Omental fat pad (tissue), 4 donors: ENCODE data around the gene TAF12. TPM values are rescaled to one million over a fixed set of nuclear protein-coding genes. Genes with fewer than 3 reads are reported as not detected.
A peak's percentile ranks its signal among the peaks of the same experiment; 100 is the strongest.
"Not testable (repeated sequence)": the region's sequence is repeated elsewhere in the genome, so short reads cannot be mapped to it uniquely, and the experiment has no call there.

Experiments
- ATAC-seq: fragments of 150-250 bp; one replicate; pipeline ENCODE4 v1.9.1; 2016; ENCODE audit warnings: mild to moderate bottlenecking, moderate library complexity; ENCODE audit not compliant: low FRiP score
- DNase-seq: peaks from one replicate; pipeline ENCODE4 v3.0.0-alpha.2; 2019; ENCODE audit warnings: low spot score
- total RNA-seq, 4 donors: library from RNA; depleted of rRNA; stranded (reverse); fragments of >200 nt; gene quantifications; one replicate each; pipeline ENCODE4 v1.1.0, GENCODE V29; 2016
- TF ChIP-seq, protein P1 (sequence below), 3 donors: fragments of 450-650 bp; IDR thresholded peaks; one replicate each; pipeline ENCODE4 v1.5.1; 2016 to 2017; ENCODE audit warnings: antibody characterized with exemption in 3 of 3, mild to moderate bottlenecking in 3 of 3, moderate library complexity in 2 of 3

TAF12 gene
- total RNA-seq, 4 donors from 2014 or later = 15.0 to 22.5 (median 19.6) TPM

DNA sequence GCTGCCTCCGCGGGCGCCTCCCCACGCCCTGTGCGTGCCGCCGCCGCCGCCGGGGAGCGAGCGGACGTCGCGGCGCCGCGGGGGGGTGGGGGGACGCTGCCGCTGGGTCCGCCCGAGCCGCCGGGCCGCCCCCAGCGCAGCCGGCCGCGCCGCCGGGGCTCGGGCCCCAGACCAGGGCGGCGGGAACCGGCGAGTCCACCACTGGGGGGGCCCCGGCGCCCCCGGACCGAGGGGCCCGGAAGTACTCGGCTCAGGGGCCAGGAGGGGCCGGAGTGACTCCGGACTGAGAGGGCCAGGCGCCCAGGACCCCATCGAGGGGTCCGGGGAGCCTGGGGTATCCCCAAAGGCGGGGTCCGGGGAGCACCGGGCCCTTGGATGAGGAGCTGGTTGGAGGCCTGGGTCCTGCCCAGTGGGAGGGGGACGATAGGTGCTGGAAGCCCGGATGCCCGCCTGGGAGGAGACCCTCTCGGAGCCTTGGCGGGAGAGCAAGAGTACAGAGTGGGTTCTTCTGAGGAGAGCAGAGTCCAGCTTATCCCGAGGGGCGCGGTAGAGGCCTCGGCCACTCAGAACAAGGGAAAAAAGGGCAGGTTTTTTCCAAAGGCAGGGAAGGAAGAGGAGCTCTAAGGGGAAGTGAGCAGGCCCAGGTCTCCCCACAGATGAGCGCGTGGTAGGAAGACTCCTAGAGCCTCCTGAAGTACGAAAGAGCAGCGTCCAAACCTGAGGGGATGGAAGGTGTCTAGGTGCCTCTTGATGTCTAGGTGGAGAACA is 26.3 kb upstream of the TAF12 start:
- no peak for DNase-seq
- TF ChIP-seq, protein P1, sequence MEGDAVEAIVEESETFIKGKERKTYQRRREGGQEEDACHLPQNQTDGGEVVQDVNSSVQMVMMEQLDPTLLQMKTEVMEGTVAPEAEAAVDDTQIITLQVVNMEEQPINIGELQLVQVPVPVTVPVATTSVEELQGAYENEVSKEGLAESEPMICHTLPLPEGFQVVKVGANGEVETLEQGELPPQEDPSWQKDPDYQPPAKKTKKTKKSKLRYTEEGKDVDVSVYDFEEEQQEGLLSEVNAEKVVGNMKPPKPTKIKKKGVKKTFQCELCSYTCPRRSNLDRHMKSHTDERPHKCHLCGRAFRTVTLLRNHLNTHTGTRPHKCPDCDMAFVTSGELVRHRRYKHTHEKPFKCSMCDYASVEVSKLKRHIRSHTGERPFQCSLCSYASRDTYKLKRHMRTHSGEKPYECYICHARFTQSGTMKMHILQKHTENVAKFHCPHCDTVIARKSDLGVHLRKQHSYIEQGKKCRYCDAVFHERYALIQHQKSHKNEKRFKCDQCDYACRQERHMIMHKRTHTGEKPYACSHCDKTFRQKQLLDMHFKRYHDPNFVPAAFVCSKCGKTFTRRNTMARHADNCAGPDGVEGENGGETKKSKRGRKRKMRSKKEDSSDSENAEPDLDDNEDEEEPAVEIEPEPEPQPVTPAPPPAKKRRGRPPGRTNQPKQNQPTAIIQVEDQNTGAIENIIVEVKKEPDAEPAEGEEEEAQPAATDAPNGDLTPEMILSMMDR (IDR thresholded peaks at IDR 0.05) = no peak

DNA sequence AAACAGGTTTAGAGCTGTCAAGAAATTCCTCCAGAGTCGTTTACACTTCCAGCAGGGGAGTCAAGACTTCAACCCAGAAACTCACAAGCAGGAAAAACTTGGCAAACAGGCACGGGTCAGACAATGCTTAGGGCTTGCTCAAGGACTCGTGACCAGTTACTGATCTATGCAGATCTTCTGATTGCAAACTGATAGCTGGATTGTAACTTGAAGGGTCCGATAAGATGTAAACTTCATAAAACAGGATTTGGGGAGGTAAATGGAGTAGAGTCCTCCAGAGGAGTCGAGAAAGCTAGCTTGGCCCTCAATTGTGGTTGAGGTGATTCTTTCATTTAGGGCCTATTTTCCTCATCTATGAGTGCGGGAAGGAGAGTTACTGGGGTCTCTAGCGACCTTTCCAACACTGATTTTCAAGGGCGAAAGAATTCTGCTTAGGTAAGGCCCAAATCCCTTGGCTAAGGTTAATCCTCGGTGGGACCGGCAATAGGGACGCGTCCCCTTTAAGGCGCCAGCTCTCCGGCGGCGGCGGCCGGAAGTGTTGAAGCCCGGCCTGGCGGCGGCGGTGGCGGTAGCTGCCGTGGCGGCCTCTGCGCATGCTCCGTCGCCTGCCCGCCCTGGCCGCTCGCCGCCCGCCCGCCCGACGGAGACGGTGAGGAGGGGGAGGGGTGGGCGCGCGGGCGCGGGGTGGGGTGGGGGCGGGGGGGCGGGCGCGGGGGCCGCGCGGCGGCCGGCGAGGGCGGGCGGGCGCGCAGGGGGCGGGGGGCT is 25.5 kb upstream of the TAF12 start, which contains the start of gene GMEB1:
GMEB1 (plus strand) TSS at position 594 of the 765 bp plus-strand sequence. CDS start 14,829 bp downstream, outside the sequence.
- TF ChIP-seq, protein P1 (IDR thresholded peaks at IDR 0.05) = no peak
- ATAC-seq (peak; percentile 91), DNase-seq (peak; percentile 51)

More for the DNA sequence above, 26.3 kb upstream of the TAF12 start:
- peak; percentile 78 for ATAC-seq

DNA sequence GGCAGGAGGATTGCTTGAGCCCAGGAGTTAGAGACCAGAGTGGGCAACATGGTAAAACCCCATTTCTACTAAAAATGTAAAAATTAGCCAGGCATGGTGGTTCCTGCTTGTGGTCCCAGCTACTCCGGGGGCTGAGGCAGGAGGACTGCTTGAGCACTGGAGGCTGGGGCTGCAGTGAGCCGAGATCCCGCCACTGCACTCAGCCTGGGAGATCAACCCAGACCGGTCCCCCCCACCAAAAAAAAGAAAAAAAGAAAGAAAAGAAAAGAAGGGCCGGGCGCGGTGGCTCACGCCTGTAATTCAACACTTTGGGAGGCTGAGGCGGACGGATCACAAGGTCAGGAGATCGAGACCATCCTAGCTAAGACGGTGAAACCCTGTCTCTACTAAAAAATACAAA is 23.9 kb upstream of the TAF12 start:
- DNase-seq = no peak

DNA sequence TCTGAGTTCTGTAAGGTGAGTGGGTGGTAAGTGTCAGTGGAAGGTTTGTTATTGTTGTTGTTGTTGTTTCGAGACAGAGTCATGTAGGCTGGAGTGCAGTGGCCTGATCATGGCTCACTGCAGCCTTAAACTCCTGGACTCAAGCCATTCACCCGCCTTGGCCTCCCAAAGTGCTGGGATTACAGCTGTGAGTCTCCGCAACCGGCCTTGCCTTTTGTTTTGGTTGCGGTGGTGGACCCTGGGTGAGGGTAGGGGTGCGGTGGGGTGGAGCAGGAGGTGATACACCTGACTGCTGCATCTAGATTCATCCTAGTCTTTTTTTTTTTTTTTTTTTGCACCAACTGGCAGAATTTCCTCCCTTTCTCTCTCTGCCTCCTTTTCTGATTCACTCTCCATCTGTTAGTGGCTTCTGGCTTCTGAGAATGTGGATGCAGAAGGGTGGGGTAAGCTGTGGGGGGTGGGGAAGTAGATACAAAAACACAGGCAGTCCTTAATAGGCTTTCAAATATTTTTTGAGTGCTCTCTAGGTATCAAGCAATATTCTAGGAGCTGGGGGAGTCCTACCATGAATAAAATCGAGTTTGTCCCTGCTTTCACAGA is 21.1 kb upstream of the TAF12 start:
- DNase-seq = no peak
- no peak for ATAC-seq
- TF ChIP-seq, protein P1 (IDR thresholded peaks at IDR 0.05) = no peak

More for the DNA sequence above, 23.9 kb upstream of the TAF12 start:
- TF ChIP-seq, protein P1 (IDR thresholded peaks at IDR 0.05) = no peak
- ATAC-seq = no peak

DNA sequence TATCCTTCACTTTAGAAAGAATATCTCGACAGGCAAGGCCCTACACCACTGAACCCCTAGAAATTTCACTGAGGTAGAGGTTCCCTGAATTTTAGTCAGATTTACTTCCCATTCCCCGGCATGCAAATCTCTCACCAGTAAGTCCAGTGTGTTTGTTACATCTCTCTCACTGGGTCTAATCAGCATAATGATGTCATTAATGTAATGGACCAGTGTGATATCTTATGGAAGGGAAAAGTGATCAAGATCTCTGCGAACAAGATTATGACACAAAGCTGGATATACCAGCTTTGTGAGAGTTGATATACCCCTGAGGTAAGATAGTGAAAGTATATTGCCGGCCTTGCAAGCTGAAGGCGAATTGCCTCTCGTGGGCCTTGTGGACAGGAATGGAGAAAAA is 13.5 kb upstream of the TAF12 start:
- ATAC-seq = no peak
- TF ChIP-seq, protein P1 (IDR thresholded peaks at IDR 0.05) = no peak
- DNase-seq = no peak

DNA sequence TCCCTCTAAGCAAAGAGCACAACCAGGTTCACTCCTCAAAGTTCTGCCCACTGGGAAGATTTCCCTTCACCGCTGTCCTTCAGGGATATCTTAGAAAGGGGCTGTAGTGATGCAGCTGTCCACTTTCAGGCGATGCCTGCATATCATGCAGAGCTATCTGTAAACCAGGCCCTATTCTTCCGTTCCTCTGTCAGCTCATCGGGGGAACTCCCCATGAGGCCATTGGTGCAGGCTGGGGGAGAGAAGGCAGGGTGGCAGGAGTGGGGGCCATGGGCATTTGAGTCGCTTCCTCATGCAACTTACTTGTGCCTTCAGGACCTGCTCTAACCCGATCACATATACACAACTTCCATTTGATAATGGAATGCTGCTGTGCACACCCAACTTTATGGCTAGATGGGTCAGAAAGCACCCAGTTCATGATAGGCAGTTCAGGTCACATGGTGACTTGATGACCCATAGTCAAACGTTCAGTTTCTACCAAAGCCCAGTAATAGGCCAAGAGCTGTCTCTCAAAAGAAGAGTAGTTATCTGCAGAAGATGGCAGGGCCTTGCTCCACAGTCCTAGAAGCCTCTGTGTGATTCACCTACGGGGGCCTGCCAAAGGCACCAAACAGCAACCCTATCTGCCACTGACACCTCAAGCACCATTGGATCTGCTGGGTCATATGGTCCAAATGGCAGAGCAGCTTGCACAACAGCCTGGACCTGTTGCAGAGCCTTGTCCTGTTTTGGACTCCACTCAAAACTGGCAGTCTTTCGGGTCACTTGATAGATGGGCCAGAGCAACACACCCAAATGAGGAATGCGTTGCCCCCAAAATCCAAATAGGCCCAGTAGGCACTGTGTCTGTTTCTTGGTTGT is 12.8 kb upstream of the TAF12 start:
- not testable (repeated sequence) for DNase-seq, ATAC-seq

DNA sequence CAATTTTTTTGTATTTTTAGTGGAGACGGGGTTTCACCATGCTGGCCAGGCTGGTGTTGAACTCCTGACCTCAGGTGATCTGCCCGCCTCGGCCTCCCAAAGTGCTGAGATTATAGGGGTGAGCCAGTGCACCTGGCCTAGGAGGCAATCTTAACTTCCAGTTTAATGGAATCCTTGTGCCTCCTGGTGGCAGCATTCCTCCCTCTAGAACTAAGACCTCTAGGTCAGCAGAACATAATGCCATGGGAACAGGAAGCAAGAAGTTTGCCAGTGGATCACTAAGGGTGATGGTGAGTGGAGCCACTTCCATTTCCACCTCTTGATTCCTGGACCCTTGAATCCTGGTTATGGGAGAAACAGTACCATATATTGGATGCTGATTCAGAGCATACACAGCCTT is 11.0 kb upstream of the TAF12 start:
- ATAC-seq, DNase-seq: not testable (repeated sequence)

DNA sequence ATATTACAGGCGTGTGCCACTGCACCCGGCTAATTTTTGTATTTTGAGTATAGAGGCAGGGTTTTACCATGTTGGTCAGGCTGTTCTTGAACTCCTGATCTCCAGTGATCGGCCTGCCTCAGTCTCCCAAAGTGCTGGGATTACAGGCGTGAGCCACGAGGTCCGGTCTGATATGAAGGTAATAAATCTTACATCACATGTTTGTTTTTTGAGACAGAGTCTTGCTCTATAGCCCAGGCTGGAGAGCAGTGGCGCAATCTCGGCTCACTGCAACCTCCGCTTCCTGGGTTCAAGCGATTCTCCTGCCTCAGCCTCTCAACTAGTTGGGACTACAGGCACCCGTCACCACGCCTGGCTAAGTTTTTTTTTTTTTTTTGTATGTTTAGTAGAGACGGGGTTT is 10.2 kb upstream of the TAF12 start:
- not testable (repeated sequence) for ATAC-seq, DNase-seq
